Immature natural killer cell (primary cell): Measurements from ENCODE around the gene DOCK2. TPM values are rescaled to one million over a fixed set of nuclear protein-coding genes. Genes with fewer than 3 reads are reported as not detected.
A peak's percentile ranks its signal among the peaks of the same experiment; 100 is the strongest.

Source experiments
- DNase-seq, 3 donors: peaks; one replicate each; pipeline ENCODE4 v3.0.0; 2022; ENCODE audit warnings: mixed read lengths in 1 of 3
- H3K27ac Mint-ChIP-seq, 6 donors: one replicate each; pipeline ENCODE4 v1.8.0; 2020; ENCODE audit warnings: mixed read lengths in 6 of 6, mild to moderate bottlenecking in 5 of 6, inconsistent platforms in 4 of 6, moderate library complexity in 3 of 6
- H3K27me3 Mint-ChIP-seq, 3 donors: one replicate each; pipeline ENCODE4 v1.8.0; 2020 to 2021; ENCODE audit warnings: low read depth in 3 of 3, mild to moderate bottlenecking in 3 of 3, mixed read lengths in 3 of 3, moderate library complexity in 3 of 3, inconsistent platforms in 1 of 3
- H3K36me3 Mint-ChIP-seq, 3 donors: one replicate each; pipeline ENCODE4 v1.8.0; 2020; ENCODE audit warnings: mixed read lengths in 3 of 3, inconsistent platforms in 2 of 3, mild to moderate bottlenecking in 2 of 3
- H3K4me1 Mint-ChIP-seq, 2 donors: one replicate each; pipeline ENCODE4 v1.8.0; 2020; ENCODE audit warnings: inconsistent platforms in 2 of 2, mild to moderate bottlenecking in 2 of 2, mixed read lengths in 2 of 2, moderate library complexity in 1 of 2
- H3K4me3 Mint-ChIP-seq, 5 donors: one replicate each; pipeline ENCODE4 v1.8.0; 2020; ENCODE audit warnings: mild to moderate bottlenecking in 5 of 5, mixed read lengths in 5 of 5, inconsistent platforms in 3 of 5, moderate library complexity in 3 of 5
- H3K9me3 Mint-ChIP-seq, 6 donors: one replicate each; pipeline ENCODE4 v1.8.0; 2020; ENCODE audit warnings: mild to moderate bottlenecking in 6 of 6, mixed read lengths in 6 of 6, inconsistent platforms in 4 of 6, moderate library complexity in 3 of 6
- polyA plus RNA-seq, 3 donors: library from polyadenylated mRNA; unstranded; fragments of 300-500 nt; fragmentation: Illumina TruSeq; gene quantifications; one replicate each; pipeline ENCODE4 v1.2.3, GENCODE V29; 2021

Gene DOCK2
- polyA plus RNA-seq, 3 donors from 2014 or later = 42.4 to 121 (median 48.9) TPM

DNA sequence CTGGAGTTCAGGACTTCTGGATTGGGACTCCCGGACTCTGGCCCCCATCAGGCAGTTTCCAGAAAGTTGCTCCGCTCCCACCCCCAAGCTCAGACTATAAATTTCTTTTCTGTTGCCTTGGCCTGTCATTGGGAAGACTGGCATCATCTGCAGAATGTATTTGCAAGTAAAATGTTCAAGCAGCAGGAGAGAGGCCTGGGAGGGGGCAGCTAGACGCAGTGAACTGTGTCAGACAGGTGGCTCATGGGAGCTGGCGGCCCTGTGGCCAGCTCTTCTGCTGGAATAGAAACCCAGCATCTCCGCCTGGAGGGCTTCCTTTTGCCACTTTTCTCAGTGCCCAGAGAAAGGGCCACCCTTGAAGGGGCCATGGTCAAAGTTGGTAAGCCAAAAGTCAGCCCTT lies 327.2 kb downstream of the DOCK2 start:
- DNase-seq = no peak
- H3K4me3 Mint-ChIP-seq = no peak overlapping the region
- H3K36me3 Mint-ChIP-seq = no peaks in the 10 kb centered on the region
- peaks cover 5 to 16% of the 10 kb centered on the region in 2 donors for H3K4me1 Mint-ChIP-seq
- H3K27ac Mint-ChIP-seq = no peak overlapping the region
- H3K9me3 Mint-ChIP-seq = no peaks in the 10 kb centered on the region
- H3K27me3 Mint-ChIP-seq = peaks cover 4 to 6% (median 4%) of the 10 kb centered on the region in 3 donors

- no peak for DNase-seq
- peaks cover 0 to 6% (median 2%) of the 10 kb centered on the region in 3 donors for H3K27me3 Mint-ChIP-seq
- peaks cover 0 to 5% (median 3%) of the 10 kb centered on the region in 3 donors for H3K36me3 Mint-ChIP-seq
- peaks cover 12 to 41% of the 10 kb centered on the region in 2 donors for H3K4me1 Mint-ChIP-seq
- H3K4me3 Mint-ChIP-seq = no peak overlapping the region
- no peaks in the 10 kb centered on the region for H3K9me3 Mint-ChIP-seq
- H3K27ac Mint-ChIP-seq = peak overlapping the region in 1 of 6 donors; percentile 8
Observed at GRCh38 chr5:169970339-169970738, 333.3 kb downstream of the DOCK2 start.

DNA sequence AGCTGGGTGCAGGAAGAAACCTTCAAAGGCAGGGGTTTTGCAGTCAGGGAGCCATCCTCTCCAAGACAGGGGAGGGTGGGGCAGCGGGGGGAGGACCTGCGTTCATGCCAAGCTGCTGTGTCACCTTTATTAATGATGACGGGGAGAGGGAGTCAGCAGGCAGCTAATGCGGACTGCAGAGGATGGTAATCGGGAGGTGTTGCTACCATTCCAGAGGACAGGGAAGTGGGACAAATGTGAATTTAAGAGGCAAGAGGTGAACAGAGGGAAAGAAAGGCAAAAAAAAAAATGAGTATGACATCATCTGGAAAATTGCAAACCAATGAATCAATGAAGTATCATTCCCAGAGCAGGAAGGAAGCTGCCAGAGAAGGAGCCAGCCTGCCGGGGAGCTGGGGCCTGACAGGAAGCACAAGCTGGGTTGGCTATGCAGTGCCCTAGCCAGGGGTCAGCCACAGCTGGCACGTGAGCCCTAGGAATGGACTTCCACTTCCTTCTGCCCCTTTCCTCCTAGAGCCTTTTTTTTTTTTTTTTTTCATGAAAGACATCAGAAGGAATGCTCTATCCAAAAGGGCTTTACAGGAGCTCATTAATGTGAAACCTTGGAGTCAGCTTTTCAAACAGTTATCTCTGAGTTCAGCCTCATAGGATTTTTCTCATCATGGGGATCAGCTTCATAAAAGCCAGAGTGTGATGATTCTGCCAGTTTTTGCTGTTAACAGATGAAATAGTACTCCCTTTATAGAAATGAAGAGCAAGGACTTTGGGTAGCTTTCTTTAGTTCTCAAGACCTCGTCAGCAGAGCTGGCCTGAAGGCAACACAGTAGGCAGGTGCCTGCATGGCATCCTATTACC lies 334.1 kb downstream of the DOCK2 start:
- no peaks in the 10 kb centered on the region for H3K9me3 Mint-ChIP-seq
- H3K27ac Mint-ChIP-seq = peak overlapping the region in 2 of 6 donors; percentile 3 to 8
- H3K27me3 Mint-ChIP-seq = peaks cover 0 to 6% (median 2%) of the 10 kb centered on the region in 3 donors
- no peak for DNase-seq
- H3K4me1 Mint-ChIP-seq = peaks cover 12 to 39% of the 10 kb centered on the region in 2 donors
- peaks cover 0 to 5% (median 3%) of the 10 kb centered on the region in 3 donors for H3K36me3 Mint-ChIP-seq
- no peak overlapping the region for H3K4me3 Mint-ChIP-seq

DNA sequence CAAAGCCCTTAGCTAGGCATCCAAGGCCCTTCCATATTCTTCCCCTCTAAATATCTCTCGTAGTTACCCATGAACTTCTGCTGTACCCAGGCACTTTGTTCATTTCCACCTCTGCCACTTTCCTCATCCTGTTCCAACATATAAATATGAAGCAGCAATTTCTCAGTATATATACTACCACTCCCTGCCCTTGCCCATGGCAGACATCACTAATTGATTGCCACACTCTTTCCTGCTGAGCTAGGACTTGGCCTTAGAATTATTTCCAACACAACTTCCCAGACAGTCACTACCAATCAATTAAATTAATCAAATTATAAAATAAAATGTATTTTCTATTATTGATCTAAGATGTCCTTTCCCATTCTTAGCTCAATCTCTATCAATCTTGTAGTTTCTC lies 334.7 kb downstream of the DOCK2 start:
- H3K27ac Mint-ChIP-seq = peak overlapping the region in 1 of 6 donors; percentile 0
- no peaks in the 10 kb centered on the region for H3K9me3 Mint-ChIP-seq
- peaks cover 0 to 5% (median 3%) of the 10 kb centered on the region in 3 donors for H3K36me3 Mint-ChIP-seq
- no peak for DNase-seq
- no peak overlapping the region for H3K4me3 Mint-ChIP-seq
- H3K27me3 Mint-ChIP-seq = peaks cover 0 to 6% (median 0%) of the 10 kb centered on the region in 3 donors
- H3K4me1 Mint-ChIP-seq = peaks cover 12 to 35% of the 10 kb centered on the region in 2 donors

- Mint-ChIP-seq H3K9me3 (no peaks in the 10 kb centered on the region), H3K36me3 (peaks cover 0 to 5% (median 3%) of the 10 kb centered on the region in 3 donors), H3K4me3 (no peak overlapping the region), H3K27ac (peak overlapping the region in 3 of 6 donors; percentile 18 to 36 (median 28)), H3K4me1 (peaks cover 10 to 26% of the 10 kb centered on the region in 2 donors), H3K27me3 (peaks cover 0 to 5% (median 0%) of the 10 kb centered on the region in 3 donors)
- no peak for DNase-seq
Observed at GRCh38 chr5:169973056-169973455, 336.0 kb downstream of the DOCK2 start.

GRCh38 chr5:169974121-169974770 lies 337.2 kb downstream of the DOCK2 start:
- no peak for DNase-seq
- H3K36me3 Mint-ChIP-seq = peaks cover 0 to 5% (median 3%) of the 10 kb centered on the region in 3 donors
- peaks cover 8 to 26% of the 10 kb centered on the region in 2 donors for H3K4me1 Mint-ChIP-seq
- no peak overlapping the region for H3K27ac Mint-ChIP-seq
- peaks cover 0 to 5% (median 0%) of the 10 kb centered on the region in 3 donors for H3K27me3 Mint-ChIP-seq
- no peaks in the 10 kb centered on the region for H3K9me3 Mint-ChIP-seq
- no peak overlapping the region for H3K4me3 Mint-ChIP-seq

DNA sequence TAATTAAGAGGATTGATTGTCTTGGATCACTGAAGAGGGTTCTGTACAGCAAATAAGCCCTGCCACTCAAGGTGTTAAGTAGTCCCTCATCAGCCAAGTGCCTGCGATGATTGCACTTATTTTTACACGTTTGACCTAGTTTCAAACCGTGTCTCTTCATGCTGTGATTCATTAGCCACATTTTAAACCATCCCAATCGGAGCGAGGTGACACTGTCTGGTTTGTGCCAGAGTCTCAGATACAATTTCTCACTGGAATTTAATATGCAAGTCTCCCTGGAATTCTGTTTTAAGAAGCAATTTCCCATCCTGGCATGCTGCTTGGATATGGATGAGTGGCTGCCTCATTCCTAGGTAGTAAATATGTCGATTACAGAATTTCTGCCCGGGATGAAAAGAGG lies 341.6 kb downstream of the DOCK2 start:
- no peak for DNase-seq
- Mint-ChIP-seq H3K9me3 (no peaks in the 10 kb centered on the region), H3K27ac (no peak overlapping the region), H3K4me1 (peaks cover 6 to 26% of the 10 kb centered on the region in 2 donors), H3K27me3 (peaks cover 0 to 2% (median 2%) of the 10 kb centered on the region in 3 donors), H3K4me3 (no peak overlapping the region), H3K36me3 (peaks cover 0 to 15% (median 11%) of the 10 kb centered on the region in 3 donors)

DNA sequence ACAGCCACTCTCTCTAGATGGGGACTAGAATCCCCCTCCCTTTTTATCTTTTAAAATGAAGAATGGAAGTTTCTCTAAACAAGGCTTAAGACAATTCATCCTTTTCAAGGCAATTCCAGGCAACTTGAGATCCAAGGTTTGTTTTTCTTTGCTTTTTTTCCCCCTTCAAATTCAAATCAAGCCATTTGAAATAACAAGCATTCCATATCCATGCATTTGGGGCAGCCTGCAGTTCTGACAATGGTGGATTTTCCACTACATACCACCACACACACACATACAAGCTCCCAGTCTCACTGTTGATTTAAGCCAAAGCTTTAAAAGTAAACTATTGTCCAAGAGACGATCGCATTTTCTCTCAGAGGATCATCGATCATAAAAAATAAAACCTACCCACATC lies 342.8 kb downstream of the DOCK2 start:
- H3K4me1 Mint-ChIP-seq = peaks cover 6 to 26% of the 10 kb centered on the region in 2 donors
- no peak for DNase-seq
- peaks cover 4 to 23% (median 16%) of the 10 kb centered on the region in 3 donors for H3K36me3 Mint-ChIP-seq
- no peaks in the 10 kb centered on the region for H3K9me3 Mint-ChIP-seq
- H3K27me3 Mint-ChIP-seq = peaks cover 0 to 3% (median 2%) of the 10 kb centered on the region in 3 donors
- no peak overlapping the region for H3K4me3 Mint-ChIP-seq
- H3K27ac Mint-ChIP-seq = peak overlapping the region in 2 of 6 donors; percentile 38

DNA sequence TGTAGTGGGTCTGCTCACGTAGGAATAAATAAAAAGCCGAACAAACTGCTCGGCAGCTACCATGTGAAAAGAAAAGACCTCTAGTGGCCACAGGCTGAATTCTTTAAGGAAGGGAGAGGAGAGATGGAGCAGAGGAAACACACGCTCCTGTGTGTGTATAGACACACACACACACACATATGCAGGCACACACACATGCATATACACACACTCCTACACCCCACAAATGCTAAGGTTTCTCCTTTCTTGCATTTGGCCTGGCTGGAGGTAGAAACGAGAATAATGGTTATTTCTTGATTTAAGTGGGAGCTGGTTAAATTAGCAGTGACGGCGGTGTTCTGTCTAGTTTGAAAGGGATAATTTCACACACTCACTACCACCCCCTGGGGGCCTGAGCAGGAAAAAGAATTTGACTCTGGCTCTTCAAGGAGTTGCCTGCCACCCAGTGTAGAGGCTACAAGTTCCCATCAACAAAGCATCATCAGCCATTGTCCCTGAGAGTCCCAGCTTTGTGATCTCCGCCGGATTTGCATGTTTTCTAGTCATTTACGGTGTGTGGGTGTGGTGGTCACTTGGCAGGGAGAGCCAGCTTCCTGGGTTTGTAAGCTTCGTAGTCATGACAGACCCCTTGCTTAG lies 343.5 kb downstream of the DOCK2 start, which contains the start of gene INSYN2B:
INSYN2B (minus strand) TSS at position 78 of the 636 bp plus-strand sequence. CDS start 96,597 bp downstream, outside the sequence.
- Mint-ChIP-seq H3K27ac (peak within 1 kb of the TSS in 3 of 6 donors; percentile 5 to 38 (median 38)), H3K4me1 (peaks cover 6 to 26% of the 10 kb centered on the region in 2 donors), H3K4me3 (no peak within 1 kb of the TSS), H3K27me3 (peaks cover 2 to 4% (median 2%) of the 10 kb centered on the region in 3 donors), H3K36me3 (peaks cover 8 to 29% (median 23%) of the 10 kb centered on the region in 3 donors), H3K9me3 (no peaks in the 10 kb centered on the region)
- DNase-seq = no peak

GRCh38 chr5:169988206-169988605 lies 351.1 kb downstream of the DOCK2 start:
- no peaks in the 10 kb centered on the region for H3K9me3 Mint-ChIP-seq
- peaks cover under 1 to 2% of the 10 kb centered on the region in 2 donors for H3K4me1 Mint-ChIP-seq
- H3K4me3 Mint-ChIP-seq = no peak overlapping the region
- peaks cover 24 to 48% (median 37%) of the 10 kb centered on the region in 3 donors for H3K36me3 Mint-ChIP-seq
- peaks cover 2 to 5% (median 2%) of the 10 kb centered on the region in 3 donors for H3K27me3 Mint-ChIP-seq
- no peak overlapping the region for H3K27ac Mint-ChIP-seq
- no peak for DNase-seq

GRCh38 chr5:169988947-169989346 lies 351.9 kb downstream of the DOCK2 start:
- DNase-seq = no peak
- H3K27ac Mint-ChIP-seq = peak overlapping the region in 1 of 6 donors; percentile 5
- peaks cover 0 to 2% of the 10 kb centered on the region in 2 donors for H3K4me1 Mint-ChIP-seq
- H3K9me3 Mint-ChIP-seq = no peaks in the 10 kb centered on the region
- peaks cover 2 to 5% (median 2%) of the 10 kb centered on the region in 3 donors for H3K27me3 Mint-ChIP-seq
- H3K36me3 Mint-ChIP-seq = peaks cover 24 to 48% (median 44%) of the 10 kb centered on the region in 3 donors
- no peak overlapping the region for H3K4me3 Mint-ChIP-seq

- H3K4me3 Mint-ChIP-seq = no peak overlapping the region
Observed at GRCh38 chr5:169989365-169989764, 352.3 kb downstream of the DOCK2 start.

More at GRCh38 chr5:169989365-169989764, 352.3 kb downstream of the DOCK2 start:
- Mint-ChIP-seq H3K27me3 (peaks cover 2 to 5% (median 2%) of the 10 kb centered on the region in 3 donors), H3K4me1 (peaks cover 0 to 2% of the 10 kb centered on the region in 2 donors), H3K36me3 (peaks cover 20 to 48% (median 44%) of the 10 kb centered on the region in 3 donors), H3K27ac (no peak overlapping the region), H3K9me3 (no peaks in the 10 kb centered on the region)
- DNase-seq = no peak
